ENCODE measurements around the gene HOXC4.

The HOXC4 gene

GRCh38 chr12:54029529-54030441, 23.9 kb upstream of the HOXC4 start:
- DNase-seq (ENCODE audit: low spot score): no peak

GRCh38 chr12:54030442-54030801, 23.2 kb upstream of the HOXC4 start:
- DNase-seq (ENCODE audit: low spot score): no peak

- DNase-seq (ENCODE audit: low spot score): no peak
Measured at GRCh38 chr12:54030889-54031471, 22.7 kb upstream of the HOXC4 start.

GRCh38 chr12:54031480-54031879, 22.2 kb upstream of the HOXC4 start:
- no peak for DNase-seq (ENCODE audit: low spot score)

- DNase-seq (ENCODE audit: low spot score): no peak
Measured at GRCh38 chr12:54032086-54032619, 21.5 kb upstream of the HOXC4 start.

DNA sequence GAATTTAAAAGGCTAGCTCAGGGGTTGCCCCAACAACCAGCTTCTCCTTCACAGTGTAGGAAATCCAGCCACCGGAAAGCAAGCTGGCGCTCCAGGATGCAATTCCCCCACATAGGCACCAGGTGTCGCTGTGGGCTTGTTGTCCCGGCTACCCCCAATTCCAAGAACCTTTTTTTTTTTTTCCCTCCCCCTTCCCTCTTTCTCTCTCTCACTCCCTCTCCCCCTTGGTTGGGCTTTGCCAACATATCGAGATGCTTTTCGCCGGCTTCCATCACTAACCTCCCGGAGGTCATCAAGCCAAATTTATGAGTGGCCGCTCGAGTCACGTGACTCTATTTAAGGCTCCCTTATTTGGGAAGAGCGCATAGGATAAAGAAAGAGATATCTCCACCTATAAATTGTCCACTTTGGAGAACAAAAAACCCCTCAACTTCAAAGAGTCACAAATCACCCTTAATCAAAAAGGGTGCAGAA, 21.0 kb upstream of the HOXC4 start, which contains the start of gene HOXC5:
HOXC5 (plus strand) TSS at position 424 of the 474 bp plus-strand sequence. CDS start 73 bp downstream, outside the sequence.
- peak; percentile 73 for DNase-seq (ENCODE audit: low spot score)

GRCh38 chr12:54033106-54033979, 20.3 kb upstream of the HOXC4 start:
- no peak for DNase-seq (ENCODE audit: low spot score)

DNA sequence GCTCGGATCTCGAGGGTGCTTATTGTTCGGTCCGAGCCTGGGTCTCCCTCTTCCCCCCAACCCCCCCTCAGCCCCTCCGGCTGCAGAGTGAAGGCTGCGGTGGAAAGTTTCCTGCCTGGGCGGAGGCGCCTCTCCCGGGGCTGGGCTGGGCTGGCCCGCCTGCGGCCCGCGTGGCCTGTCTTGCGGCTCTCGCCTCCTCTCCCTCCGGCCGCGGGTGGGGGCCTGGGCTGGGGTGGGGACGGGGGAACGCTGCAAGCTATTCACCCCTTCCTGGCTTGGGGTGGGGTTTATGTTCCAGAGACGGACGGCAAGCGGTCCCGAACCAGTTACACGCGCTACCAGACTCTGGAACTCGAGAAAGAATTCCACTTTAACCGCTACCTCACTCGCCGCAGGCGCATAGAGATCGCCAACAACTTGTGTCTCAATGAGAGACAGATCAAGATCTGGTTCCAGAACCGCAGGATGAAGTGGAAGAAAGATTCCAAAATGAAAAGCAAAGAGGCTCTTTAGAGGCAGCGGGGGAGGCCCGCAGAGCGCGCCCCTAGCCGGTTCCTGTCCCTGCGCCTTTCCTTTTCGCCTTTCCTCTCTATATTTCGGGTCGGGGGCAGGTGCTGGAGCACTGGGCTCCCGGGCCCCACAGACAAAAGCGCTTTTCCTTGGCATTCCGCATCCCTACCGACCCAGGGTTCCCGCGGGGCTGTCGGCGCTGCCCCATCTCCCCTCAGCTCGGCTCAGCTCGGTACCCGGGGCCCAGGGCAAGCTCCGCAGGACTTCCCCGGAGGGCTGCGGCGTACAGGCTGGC, 19.5 kb upstream of the HOXC4 start:
- DNase-seq (ENCODE audit: low spot score): no peak

GRCh38 chr12:54034785-54035310, 18.8 kb upstream of the HOXC4 start:
- no peak for DNase-seq (ENCODE audit: low spot score)

DNA sequence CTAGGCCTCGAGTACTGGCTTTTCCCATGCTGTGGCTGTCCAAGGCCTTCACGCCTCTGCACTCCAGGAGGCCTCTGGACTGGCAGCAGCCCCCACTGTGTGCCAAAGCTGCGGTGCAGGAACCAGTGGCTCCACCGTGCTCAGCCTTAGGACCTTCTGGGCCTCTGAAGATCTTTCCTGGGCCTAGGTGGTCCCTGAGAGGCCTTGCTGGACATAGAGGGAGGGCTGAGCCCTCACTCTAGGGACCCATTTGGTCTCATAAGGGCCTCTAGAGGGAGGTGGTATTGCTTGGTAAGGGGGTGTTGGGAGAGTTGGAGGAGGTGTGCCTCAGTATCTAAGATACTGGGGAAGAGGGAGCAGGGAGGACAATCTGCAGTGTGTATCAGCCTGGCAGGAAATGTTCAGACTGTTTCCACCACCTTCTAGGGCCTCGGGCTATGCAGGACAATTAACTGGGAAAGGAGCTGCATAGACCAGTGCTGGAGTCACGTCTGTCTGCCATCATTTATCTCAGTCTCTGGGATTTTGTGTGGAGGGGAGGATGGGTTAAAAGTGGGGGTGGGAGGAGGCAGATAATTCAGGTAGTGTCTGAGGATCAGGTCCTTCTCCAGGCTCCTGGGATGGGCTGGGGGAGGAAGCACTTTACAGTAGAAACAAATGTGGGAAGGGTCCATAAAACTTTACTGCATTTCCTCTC, 17.9 kb upstream of the HOXC4 start:
- DNase-seq (ENCODE audit: low spot score): no peak

GRCh38 chr12:54036620-54037359, 16.8 kb upstream of the HOXC4 start:
- DNase-seq (ENCODE audit: low spot score): peak; percentile 53

DNA sequence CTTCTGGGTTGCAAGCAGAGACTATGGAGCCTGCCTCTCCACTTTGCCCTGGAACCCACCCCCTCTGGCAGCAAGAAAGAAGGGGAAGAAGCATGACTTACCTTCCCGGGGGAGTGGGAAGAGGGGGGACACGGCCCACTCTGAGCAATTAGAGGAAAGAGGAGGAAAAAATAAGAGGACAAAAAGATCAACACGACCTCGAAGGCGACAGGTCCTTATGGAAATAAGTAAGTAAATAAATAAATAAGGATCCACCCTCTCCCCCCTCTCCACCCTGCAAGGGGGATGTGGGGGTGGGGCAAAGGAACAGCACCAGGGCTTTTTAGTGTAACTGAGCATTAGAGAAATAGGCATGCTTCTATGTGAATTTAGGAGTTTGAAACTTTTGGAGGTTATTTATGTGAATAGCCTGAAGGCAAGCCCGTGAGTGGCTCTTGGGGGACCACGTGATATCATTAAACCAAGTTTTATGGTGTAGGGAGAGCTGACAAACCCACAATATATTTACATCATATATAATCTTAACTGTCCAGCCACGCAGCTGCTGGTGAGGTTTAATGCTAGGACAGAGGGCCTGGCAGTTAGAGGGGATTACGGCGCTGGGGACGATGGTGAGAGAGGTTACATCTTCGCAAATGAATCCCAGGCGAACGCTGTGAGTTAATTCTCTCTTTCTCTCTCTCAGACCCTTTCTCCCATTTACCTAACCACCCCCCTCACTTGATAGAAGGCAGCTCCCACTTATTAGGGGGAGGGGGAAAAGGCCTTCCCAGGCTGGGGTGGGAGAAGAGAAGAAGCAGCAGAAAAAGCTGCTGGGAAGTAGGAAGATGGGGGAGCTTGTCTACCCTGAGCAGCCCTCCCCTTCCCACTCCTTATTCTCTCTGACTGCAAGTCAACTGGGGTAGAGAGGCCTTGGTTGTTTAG, 16.0 kb upstream of the HOXC4 start:
- DNase-seq (ENCODE audit: low spot score): no peak

GRCh38 chr12:54038284-54038870, 15.3 kb upstream of the HOXC4 start:
- no peak for DNase-seq (ENCODE audit: low spot score)

- no peak for DNase-seq (ENCODE audit: low spot score)
Measured at GRCh38 chr12:54038871-54039414, 14.7 kb upstream of the HOXC4 start.

GRCh38 chr12:54039417-54040147, 14.1 kb upstream of the HOXC4 start:
- DNase-seq (ENCODE audit: low spot score): no peak

GRCh38 chr12:54040148-54040494, 13.5 kb upstream of the HOXC4 start:
- DNase-seq (ENCODE audit: low spot score): peak; percentile 74

GRCh38 chr12:54040648-54041047, 13.0 kb upstream of the HOXC4 start:
- DNase-seq (ENCODE audit: low spot score): no peak
